Memory B cell (primary cell): ENCODE results near the gene YEATS2.
"Not testable (repeated sequence)": the region's sequence is repeated elsewhere in the genome, so short reads cannot be mapped to it uniquely, and the experiment has no call there.

Experiments
- ATAC-seq: fragments of 150-1000 bp; cut with Tn5 transposase; 2 replicates; pipeline ENCODE4 v1.10.0; 2021; ENCODE audit warnings: low read depth, mild to moderate bottlenecking, moderate library complexity
- DNase-seq, 2 donors: peaks; one replicate each; pipeline ENCODE4 v3.0.0; 2022; ENCODE audit warnings: low spot score in 2 of 2
- H3K27ac Mint-ChIP-seq: one replicate; pipeline ENCODE4 v1.8.0; 2022; ENCODE audit warnings: mild to moderate bottlenecking, moderate library complexity, mixed read lengths
- H3K27me3 Mint-ChIP-seq: one replicate; pipeline ENCODE4 v1.8.0; 2022; ENCODE audit warnings: mixed read lengths
- H3K36me3 Mint-ChIP-seq: one replicate; pipeline ENCODE4 v1.8.0; 2022; ENCODE audit warnings: mild to moderate bottlenecking, mixed read lengths
- H3K4me1 Mint-ChIP-seq: one replicate; pipeline ENCODE4 v1.8.0; 2022; ENCODE audit warnings: mixed read lengths
- H3K4me3 Mint-ChIP-seq: one replicate; pipeline ENCODE4 v1.8.0; 2022; ENCODE audit warnings: mild to moderate bottlenecking, moderate library complexity, mixed read lengths
- H3K9me3 Mint-ChIP-seq: one replicate; pipeline ENCODE4 v1.8.0; 2022; ENCODE audit warnings: mixed read lengths

Gene YEATS2

DNA sequence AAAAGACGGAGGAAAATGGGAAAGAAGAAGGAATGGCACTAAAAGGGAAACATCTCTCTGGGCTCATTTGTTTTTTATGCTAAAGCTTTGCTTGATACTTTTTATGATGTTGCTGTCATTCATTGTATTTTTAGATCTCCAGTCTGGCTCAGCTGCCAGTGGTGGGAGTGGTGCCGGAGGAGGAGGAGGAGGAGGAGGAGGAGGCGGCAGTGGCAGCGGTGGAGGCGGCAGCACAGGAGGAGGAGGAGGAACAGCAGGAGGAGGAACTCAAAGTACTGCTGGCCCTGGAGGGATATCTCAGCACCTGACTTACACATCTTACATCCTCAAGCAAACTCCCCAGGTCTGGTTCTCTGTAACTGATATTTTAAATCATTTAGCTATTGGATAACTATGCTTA is 78.2 kb downstream of the YEATS2 start:
- ATAC-seq (no peak), DNase-seq (no peak)
- Mint-ChIP-seq H3K27ac (no peak overlapping the region), H3K4me1 (peaks cover 3% of the 10 kb centered on the region), H3K27me3 (no peaks in the 10 kb centered on the region), H3K4me3 (no peak overlapping the region), H3K9me3 (no peaks in the 10 kb centered on the region), H3K36me3 (peaks cover 33% of the 10 kb centered on the region)

DNA sequence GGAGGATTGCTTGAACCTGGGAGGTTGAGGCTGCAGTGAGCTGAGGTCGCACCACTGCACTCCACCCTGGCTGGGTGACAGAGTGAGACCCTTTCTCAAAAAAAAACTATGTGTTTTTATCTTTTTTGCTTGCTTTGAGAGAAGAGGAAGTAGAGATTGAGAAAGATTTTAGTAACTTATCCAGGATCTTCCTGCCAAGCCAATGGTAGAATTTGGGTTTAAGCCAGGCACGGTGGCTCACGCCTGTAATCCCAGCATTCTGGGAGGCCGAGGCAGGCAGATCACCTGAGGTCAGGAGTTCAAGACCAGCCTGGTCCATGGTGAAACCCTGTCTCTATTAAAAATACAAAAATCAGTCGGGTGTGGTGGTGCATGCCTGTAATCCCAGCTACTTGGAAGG is 78.9 kb downstream of the YEATS2 start:
- ATAC-seq, DNase-seq, H3K9me3 Mint-ChIP-seq, H3K4me1 Mint-ChIP-seq, H3K27ac Mint-ChIP-seq, H3K4me3 Mint-ChIP-seq, H3K27me3 Mint-ChIP-seq: not testable (repeated sequence)
- H3K36me3 Mint-ChIP-seq = peaks cover 38% of the 10 kb centered on the region

DNA sequence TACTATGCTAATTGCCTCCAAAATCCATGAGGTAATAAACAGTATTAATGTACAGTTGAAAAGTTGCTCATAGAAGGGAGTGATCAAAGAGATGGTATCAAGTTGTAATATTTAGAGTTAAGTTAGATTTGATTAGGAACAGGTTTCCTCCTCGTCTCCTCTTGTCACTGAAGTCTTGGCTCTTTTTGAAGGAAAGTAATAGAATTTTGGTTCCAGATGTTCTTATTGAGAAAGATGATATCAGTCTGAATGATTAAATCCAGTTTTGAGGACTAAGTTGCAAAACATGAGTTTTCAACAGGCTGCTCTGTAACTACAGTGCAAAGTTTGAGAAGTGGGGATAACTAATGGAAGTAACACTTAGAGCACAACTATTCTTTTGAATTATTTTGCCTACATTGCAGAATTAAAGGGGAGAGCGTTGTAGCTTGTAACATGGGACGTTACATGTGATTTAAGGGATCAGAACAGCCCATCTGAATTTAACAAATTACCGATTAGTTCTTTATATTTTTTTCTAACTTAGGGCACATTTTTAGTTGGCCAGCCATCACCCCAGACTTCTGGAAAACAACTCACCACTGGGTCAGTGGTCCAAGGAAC is 79.5 kb downstream of the YEATS2 start:
- Mint-ChIP-seq H3K9me3 (no peaks in the 10 kb centered on the region), H3K36me3 (peaks cover 40% of the 10 kb centered on the region), H3K4me3 (no peak overlapping the region), H3K27me3 (no peaks in the 10 kb centered on the region), H3K27ac (no peak overlapping the region), H3K4me1 (peaks cover 3% of the 10 kb centered on the region)
- ATAC-seq (no peak), DNase-seq (no peak)

DNA sequence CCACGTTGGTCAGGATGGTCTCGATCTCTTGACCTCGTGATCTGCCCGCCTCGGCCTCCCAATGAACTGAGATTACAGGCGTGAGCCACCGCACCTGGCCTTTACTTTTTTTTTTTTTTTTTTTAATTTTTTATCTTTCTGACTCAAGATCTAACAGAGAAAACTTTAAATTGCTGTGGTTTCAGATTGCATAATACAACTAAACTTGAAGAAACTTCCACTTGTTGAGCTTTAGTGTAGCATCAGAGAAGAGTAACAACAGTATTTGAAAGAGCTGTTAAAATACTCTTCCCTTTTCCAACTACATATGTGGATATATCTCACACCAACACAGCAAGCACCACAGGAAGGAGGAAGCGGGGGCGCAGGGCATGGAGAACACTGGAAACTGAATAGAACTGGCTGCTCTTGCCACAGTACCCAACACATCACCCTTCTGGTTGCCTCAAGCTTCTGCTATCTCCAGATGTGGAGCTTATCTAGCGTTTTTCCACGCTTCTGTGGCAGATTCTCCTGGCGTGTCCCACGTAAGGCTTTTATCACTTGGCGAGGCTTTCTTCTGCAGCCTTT is 82.4 kb downstream of the YEATS2 start:
- Mint-ChIP-seq H3K9me3 (no peaks in the 10 kb centered on the region), H3K27ac (no peak overlapping the region), H3K4me3 (no peak overlapping the region), H3K27me3 (no peaks in the 10 kb centered on the region), H3K4me1 (no peaks in the 10 kb centered on the region), H3K36me3 (peaks cover 30% of the 10 kb centered on the region)
- DNase-seq (no peak), ATAC-seq (no peak)

DNA sequence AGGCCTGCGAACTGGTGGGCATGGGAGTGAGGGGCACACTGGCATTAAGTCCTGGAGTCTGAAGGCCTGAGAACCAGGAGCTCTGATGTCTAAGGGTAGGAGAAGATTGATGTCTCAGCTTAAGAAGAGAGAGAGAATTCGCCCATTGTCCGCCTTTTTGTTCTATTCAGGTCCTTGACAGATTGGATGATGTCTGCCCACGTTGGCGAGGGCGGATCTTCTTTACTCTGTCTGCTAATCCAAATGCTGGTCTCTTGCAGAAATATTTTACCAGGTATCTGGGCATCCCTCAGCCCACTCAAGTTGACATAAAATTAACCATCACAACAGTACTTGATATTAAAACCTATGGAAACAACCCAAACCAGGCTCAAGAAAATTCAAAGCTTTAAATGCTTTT is 83.6 kb downstream of the YEATS2 start:
- Mint-ChIP-seq H3K36me3 (peaks cover 30% of the 10 kb centered on the region), H3K27ac (no peak overlapping the region)
- DNase-seq = no peak

DNA sequence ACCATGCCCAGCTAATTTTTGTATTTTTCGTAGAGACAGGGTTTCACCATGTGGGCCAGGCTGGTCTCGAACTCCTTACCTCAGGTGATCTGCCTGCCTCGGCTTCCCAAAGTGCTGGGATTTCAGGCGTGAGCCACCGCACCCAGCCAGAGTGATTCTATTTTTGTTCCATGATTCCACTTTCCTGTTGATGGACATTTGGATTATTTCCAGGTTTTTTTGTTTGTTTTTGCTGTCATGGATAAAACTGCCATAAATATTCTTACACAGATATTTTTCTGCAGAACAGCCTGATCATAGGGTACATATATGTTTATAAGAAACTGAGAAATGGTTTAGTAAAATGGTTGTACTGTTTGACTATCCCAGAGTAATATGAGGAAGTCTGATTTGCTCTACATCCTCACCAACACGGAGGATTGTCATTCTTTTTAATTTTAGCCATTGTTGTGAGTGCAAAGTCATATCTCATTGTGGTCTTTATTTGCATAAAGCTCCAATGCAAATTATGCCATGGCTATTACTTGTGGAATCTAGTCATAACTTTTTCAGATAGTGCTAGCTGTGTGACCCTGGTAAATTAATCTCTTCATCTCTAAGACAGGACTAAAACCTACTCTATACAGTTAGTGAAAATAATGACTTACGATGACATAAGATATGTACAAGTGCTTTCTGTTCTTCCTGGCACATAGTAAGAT is 85.1 kb downstream of the YEATS2 start:
- ATAC-seq = no peak
- H3K36me3 Mint-ChIP-seq = peaks cover 36% of the 10 kb centered on the region
- no peak for DNase-seq
- H3K27ac Mint-ChIP-seq = no peak overlapping the region
- no peaks in the 10 kb centered on the region for H3K9me3 Mint-ChIP-seq
- no peak overlapping the region for H3K4me3 Mint-ChIP-seq
- no peaks in the 10 kb centered on the region for H3K4me1 Mint-ChIP-seq
- H3K27me3 Mint-ChIP-seq = no peaks in the 10 kb centered on the region

More for the DNA sequence above, 83.6 kb downstream of the YEATS2 start:
- no peaks in the 10 kb centered on the region for H3K4me1 Mint-ChIP-seq
- no peaks in the 10 kb centered on the region for H3K9me3 Mint-ChIP-seq
- no peak for ATAC-seq
- no peak overlapping the region for H3K4me3 Mint-ChIP-seq
- H3K27me3 Mint-ChIP-seq = no peaks in the 10 kb centered on the region

DNA sequence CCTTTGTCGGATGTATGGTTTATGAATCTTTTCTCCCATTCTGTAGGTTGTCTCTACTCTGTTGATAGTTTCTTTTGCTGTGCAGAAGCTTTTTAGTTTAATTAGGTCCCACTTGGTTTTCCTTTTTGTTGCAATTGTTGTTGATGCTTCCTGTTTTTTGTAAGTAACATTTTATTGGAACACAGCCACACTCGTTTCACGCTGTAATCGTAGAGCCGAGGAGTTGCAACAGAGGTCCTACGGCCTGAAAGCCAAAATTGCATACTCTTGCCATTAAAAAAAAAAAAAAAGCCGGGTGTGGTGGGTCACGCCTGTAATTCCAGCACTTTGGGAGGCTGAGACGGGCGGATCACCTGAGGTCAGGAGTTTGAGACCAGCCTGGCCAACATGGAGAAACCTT is 86.9 kb downstream of the YEATS2 start:
- H3K36me3 Mint-ChIP-seq = peaks cover 43% of the 10 kb centered on the region
- H3K9me3 Mint-ChIP-seq, ATAC-seq, H3K27me3 Mint-ChIP-seq, H3K27ac Mint-ChIP-seq, H3K4me1 Mint-ChIP-seq, DNase-seq, H3K4me3 Mint-ChIP-seq: not testable (repeated sequence)

DNA sequence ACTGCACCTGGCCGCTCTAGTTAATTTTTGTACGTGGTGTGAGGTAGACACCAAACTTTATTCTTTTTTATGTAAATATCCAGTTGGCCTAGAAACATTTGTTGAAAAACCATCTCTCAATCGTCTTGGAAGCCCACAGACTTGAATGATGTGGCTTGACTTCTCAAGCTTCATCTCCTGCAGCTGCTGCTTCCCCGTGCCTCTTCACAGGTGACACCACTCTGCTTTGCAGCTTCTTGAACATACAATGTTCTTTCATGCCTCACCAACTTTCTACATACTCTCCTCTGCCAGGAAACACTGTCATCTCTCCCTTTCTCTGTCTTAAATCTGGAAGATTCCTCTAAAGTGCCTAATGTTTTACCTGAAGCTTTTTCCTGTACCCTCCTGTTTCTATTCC is 92.2 kb downstream of the YEATS2 start:
- H3K4me1 Mint-ChIP-seq = no peaks in the 10 kb centered on the region
- peaks cover 47% of the 10 kb centered on the region for H3K36me3 Mint-ChIP-seq
- DNase-seq (no peak), ATAC-seq (no peak)
- H3K27ac Mint-ChIP-seq = no peak overlapping the region
- no peak overlapping the region for H3K4me3 Mint-ChIP-seq
- H3K9me3 Mint-ChIP-seq = no peaks in the 10 kb centered on the region
- H3K27me3 Mint-ChIP-seq = no peaks in the 10 kb centered on the region

DNA sequence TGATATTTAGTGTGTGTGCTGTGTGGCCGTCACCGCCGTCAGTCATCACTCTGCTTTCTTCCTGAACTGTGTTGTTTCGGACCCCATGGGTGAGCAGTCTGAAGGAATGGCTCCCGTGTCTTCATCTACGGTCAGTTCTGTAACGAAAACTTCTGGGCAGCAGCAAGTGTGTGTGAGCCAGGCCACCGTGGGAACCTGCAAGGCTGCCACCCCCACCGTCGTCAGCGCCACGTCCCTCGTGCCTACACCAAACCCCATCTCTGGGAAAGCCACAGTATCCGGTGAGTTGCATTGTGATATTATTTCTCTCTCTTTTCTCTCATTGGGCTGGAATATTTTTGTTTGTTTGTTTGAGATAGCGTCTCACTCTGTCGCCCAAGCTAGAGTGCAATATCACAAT is 93.1 kb downstream of the YEATS2 start:
- no peaks in the 10 kb centered on the region for H3K9me3 Mint-ChIP-seq
- no peak overlapping the region for H3K27ac Mint-ChIP-seq
- ATAC-seq (no peak), DNase-seq (no peak)
- H3K27me3 Mint-ChIP-seq = no peaks in the 10 kb centered on the region
- no peaks in the 10 kb centered on the region for H3K4me1 Mint-ChIP-seq
- H3K4me3 Mint-ChIP-seq = no peak overlapping the region
- H3K36me3 Mint-ChIP-seq = peaks cover 47% of the 10 kb centered on the region

DNA sequence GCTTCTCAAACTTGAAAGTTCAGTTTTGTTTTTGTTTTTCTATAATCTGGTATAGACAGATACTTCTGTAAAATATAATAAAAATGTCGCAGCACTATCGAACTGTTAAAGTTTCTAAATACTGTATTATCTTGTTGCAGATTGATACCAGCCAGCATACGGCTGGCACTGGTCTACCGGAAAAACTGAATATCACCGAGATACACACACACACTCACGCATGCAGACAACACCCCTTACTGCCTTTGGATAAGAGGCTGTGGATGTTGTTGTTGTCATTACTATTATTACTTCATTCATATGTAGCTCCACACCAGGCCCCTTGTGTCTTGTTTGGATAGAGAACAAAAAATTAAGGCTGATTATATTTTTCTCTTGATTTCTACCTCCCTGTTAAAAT is 95.4 kb downstream of the YEATS2 start:
- no peaks in the 10 kb centered on the region for H3K9me3 Mint-ChIP-seq
- DNase-seq = no peak
- H3K27me3 Mint-ChIP-seq = no peaks in the 10 kb centered on the region
- no peaks in the 10 kb centered on the region for H3K4me1 Mint-ChIP-seq
- H3K36me3 Mint-ChIP-seq = peaks cover 39% of the 10 kb centered on the region
- no peak overlapping the region for H3K4me3 Mint-ChIP-seq
- ATAC-seq = no peak
- H3K27ac Mint-ChIP-seq = no peak overlapping the region

DNA sequence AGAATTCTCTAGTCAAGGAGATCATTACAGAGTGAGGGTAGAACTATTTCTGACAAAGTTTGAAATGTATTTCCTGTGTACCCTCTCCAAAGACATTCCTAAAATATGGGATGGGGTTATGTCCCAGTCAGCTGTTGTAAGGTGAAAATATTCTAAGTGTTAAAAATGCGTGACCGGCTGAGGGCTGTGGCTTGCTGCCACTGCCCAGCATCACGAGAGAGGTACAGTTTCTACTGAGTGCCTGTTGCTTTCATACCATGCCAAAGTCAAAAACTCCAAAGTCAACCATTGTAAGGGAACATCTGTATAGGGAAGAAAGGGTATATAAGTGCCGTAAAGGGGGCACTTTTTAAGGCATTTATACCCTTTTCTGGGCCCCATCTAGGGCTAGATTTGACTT is 96.9 kb downstream of the YEATS2 start:
- Mint-ChIP-seq H3K9me3 (no peaks in the 10 kb centered on the region), H3K36me3 (peaks cover 36% of the 10 kb centered on the region), H3K27ac (no peak overlapping the region), H3K4me3 (no peak overlapping the region), H3K27me3 (no peaks in the 10 kb centered on the region), H3K4me1 (no peaks in the 10 kb centered on the region)
- no peak for ATAC-seq
- DNase-seq = no peak

DNA sequence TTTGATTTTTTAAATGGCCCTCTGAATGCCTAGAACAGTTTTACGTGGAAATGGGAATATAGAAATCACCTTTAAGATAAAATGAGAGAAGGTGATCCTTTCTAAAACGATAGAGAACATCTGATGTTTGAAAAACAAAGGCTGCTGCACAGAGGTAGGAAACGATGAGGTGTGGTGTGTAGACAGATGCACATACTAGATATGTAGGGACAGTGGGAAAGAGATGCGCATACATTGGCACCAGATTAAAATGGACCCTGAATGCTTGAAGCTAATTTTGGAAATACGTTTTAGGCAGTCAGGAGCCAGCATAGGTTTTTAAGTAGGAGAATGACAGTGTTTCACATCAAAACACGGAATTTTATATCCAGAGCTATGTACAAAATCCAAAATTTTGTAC is 98.8 kb downstream of the YEATS2 start:
- H3K9me3 Mint-ChIP-seq = no peaks in the 10 kb centered on the region
- H3K27ac Mint-ChIP-seq = no peak overlapping the region
- H3K36me3 Mint-ChIP-seq = peaks cover 28% of the 10 kb centered on the region
- no peak overlapping the region for H3K4me3 Mint-ChIP-seq
- no peaks in the 10 kb centered on the region for H3K27me3 Mint-ChIP-seq
- DNase-seq (no peak), ATAC-seq (no peak)
- H3K4me1 Mint-ChIP-seq = no peaks in the 10 kb centered on the region

DNA sequence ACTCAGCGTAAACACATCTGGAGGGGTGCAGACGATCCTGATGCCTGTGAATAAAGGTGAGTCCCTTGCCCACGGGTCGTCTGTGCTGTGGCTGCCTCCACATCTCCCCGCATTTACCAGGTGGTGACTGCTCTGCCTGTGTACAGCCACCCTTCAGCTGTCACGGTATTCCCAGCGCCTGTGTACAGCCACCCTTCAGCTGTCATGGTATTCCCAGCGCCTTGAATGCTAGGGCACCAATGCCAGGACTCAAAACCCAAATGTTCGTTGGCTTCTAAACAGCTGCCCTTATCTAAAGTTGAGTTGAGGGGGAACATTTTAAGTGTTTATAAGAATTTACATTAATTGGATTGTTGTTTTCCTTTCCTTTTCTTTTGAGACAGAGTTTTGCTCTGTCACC is 100.4 kb downstream of the YEATS2 start:
- no peaks in the 10 kb centered on the region for H3K4me1 Mint-ChIP-seq
- no peak for ATAC-seq
- no peak overlapping the region for H3K27ac Mint-ChIP-seq
- H3K4me3 Mint-ChIP-seq = no peak overlapping the region
- H3K9me3 Mint-ChIP-seq = no peaks in the 10 kb centered on the region
- no peak for DNase-seq
- H3K27me3 Mint-ChIP-seq = no peaks in the 10 kb centered on the region
- peaks cover 29% of the 10 kb centered on the region for H3K36me3 Mint-ChIP-seq

DNA sequence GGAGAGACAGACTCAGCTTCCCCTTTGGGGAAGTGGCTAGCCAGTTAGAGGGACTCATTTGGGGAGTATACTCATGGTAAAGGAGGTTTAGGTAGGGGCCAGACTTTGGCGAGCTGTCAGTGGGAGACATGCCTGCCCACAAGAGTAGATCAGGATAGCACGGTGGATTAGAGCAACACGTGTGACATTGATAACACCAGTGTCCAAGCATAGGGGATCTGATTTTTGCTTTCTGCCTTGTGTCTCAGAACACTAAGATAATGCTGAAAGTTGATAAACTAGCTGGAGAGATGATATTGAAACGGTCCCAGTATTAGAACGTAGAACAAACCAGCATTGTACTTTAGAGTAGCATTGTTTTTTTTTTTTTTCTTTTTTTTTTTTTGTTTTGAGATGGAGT is 101.9 kb downstream of the YEATS2 start:
- no peak for DNase-seq
- H3K27ac Mint-ChIP-seq = no peak overlapping the region
- no peak overlapping the region for H3K4me3 Mint-ChIP-seq
- H3K9me3 Mint-ChIP-seq = no peaks in the 10 kb centered on the region
- peaks cover 34% of the 10 kb centered on the region for H3K36me3 Mint-ChIP-seq
- no peak for ATAC-seq
- H3K27me3 Mint-ChIP-seq = no peaks in the 10 kb centered on the region
- no peaks in the 10 kb centered on the region for H3K4me1 Mint-ChIP-seq
